GM23248 (cell line): ENCODE data around the gene SMARCD1.

Experiments
- EZH2 ChIP-seq: fragments of 200-600 bp; sonication (generic); IDR thresholded peaks from 2 replicates; pipeline ENCODE4 v1.6.1; 2018; ENCODE audit warnings: antibody characterized with exemption, mild to moderate bottlenecking; ENCODE audit not compliant: insufficient read depth, poor library complexity, severe bottlenecking
- EZH2phosphoT487 ChIP-seq: fragments of 200-600 bp; sonication (generic); IDR thresholded peaks from 2 replicates; pipeline ENCODE4 v1.6.1; 2018; ENCODE audit warnings: antibody characterized with exemption, moderate library complexity, mild to moderate bottlenecking, low read depth; ENCODE audit not compliant: insufficient read depth

- TF ChIP-seq EZH2phosphoT487 (no peak), EZH2 (no peak)
Observed at GRCh38 chr12:50111693-50112455, 26.7 kb downstream of the SMARCD1 start, which contains the start of gene COX14.
